Measurements from ENCODE around the gene GALNT2. TPM values are rescaled to one million over a fixed set of nuclear protein-coding genes. Genes with fewer than 3 reads are reported as not detected.

The GALNT2 gene
- total RNA-seq: 77.9 and 96.7 TPM in 2 replicates
- 131 and 143 TPM in 2 replicates for polyA plus RNA-seq

- peak within 1 kb of the TSS; percentile 95 for H3K27ac ChIP-seq
- no peaks in the 10 kb centered on the region for H3K27me3 ChIP-seq
- 1% methylated on average over 17 of the region's 104 CpGs for WGBS (ENCODE audit: low lambda C conversion rate, missing lambda C conversion rate)
- H3K4me3 ChIP-seq: peak within 1 kb of the TSS; percentile 97
- peak within 1 kb of the TSS; percentile 86 for H3K4me2 ChIP-seq
- TF ChIP-seq CTCF (IDR thresholded peaks at IDR 0.05; ENCODE audit: poor library complexity) (no peak), EZH2phosphoT487 (IDR thresholded peaks at IDR 0.05; ENCODE audit: low read depth, severe bottlenecking, unreplicated experiment) (no peak), EZH2 (IDR thresholded peaks at IDR 0.05; ENCODE audit: borderline replicate concordance) (no peak)
- H3K36me3 ChIP-seq (replicated peaks; ENCODE audit: insufficient read depth, low read depth): no peaks in the 10 kb centered on the region
- peak within 1 kb of the TSS; percentile 83 for H2AFZ ChIP-seq
- H3K9me3 ChIP-seq (ENCODE audit: low read depth): no peaks in the 10 kb centered on the region
- H4K20me1 ChIP-seq (ENCODE audit: insufficient read depth, poor library complexity, severe bottlenecking): peaks cover 31% of the 10 kb centered on the region
- H3K79me2 ChIP-seq: peaks cover 42% of the 10 kb centered on the region
- H3K4me1 ChIP-seq (ENCODE audit: insufficient read depth): peaks cover 18% of the 10 kb centered on the region
- no peaks in the 10 kb centered on the region for H3K9me2 ChIP-seq (replicated peaks; ENCODE audit: insufficient read depth)
- peak; percentile 96 for DNase-seq (ENCODE audit: low spot score)
Measured at GRCh38 chr1:230066466-230067404, at the start of gene GALNT2. TSS of gene GALNT2 (plus strand) at chr1:230067238. CDS start at chr1:230067281, 43 bp downstream.

- Histone ChIP-seq H3K9me3 (ENCODE audit: low read depth) (no peaks in the 10 kb centered on the region), H3K79me2 (no peaks in the 10 kb centered on the region), H3K27me3 (no peaks in the 10 kb centered on the region), H4K20me1 (ENCODE audit: insufficient read depth, poor library complexity, severe bottlenecking) (no peaks in the 10 kb centered on the region), H3K4me3 (no peak overlapping the region), H2AFZ (no peak overlapping the region), H3K4me2 (no peak overlapping the region), H3K27ac (no peak overlapping the region), H3K4me1 (ENCODE audit: insufficient read depth) (no peaks in the 10 kb centered on the region), H3K36me3 (replicated peaks; ENCODE audit: insufficient read depth, low read depth) (no peaks in the 10 kb centered on the region), H3K9me2 (replicated peaks; ENCODE audit: insufficient read depth) (no peaks in the 10 kb centered on the region)
- 86% methylated on average over 3 of the region's 3 CpGs for WGBS (ENCODE audit: low lambda C conversion rate, missing lambda C conversion rate)
- no peak for DNase-seq (ENCODE audit: low spot score)
- no peak for TF ChIP-seq EZH2 (IDR thresholded peaks at IDR 0.05; ENCODE audit: borderline replicate concordance)
- no peak for TF ChIP-seq EZH2phosphoT487 (IDR thresholded peaks at IDR 0.05; ENCODE audit: low read depth, severe bottlenecking, unreplicated experiment)
- no peak for TF ChIP-seq CTCF (IDR thresholded peaks at IDR 0.05; ENCODE audit: poor library complexity)
Measured at GRCh38 chr1:230020451-230020850, 46.6 kb upstream of the GALNT2 start.

- no peak overlapping the region for H3K4me2 ChIP-seq
- H3K27me3 ChIP-seq: no peaks in the 10 kb centered on the region
- H2AFZ ChIP-seq: no peak overlapping the region
- H3K27ac ChIP-seq: no peak overlapping the region
- no peak for DNase-seq (ENCODE audit: low spot score)
- 75% methylated on average over 6 of the region's 6 CpGs for WGBS (ENCODE audit: low lambda C conversion rate, missing lambda C conversion rate)
- no peak overlapping the region for H3K4me3 ChIP-seq
- H3K4me1 ChIP-seq (ENCODE audit: insufficient read depth): no peaks in the 10 kb centered on the region
- H3K9me2 ChIP-seq (replicated peaks; ENCODE audit: insufficient read depth): no peaks in the 10 kb centered on the region
- no peaks in the 10 kb centered on the region for H4K20me1 ChIP-seq (ENCODE audit: insufficient read depth, poor library complexity, severe bottlenecking)
- no peaks in the 10 kb centered on the region for H3K9me3 ChIP-seq (ENCODE audit: low read depth)
- no peak for TF ChIP-seq CTCF (IDR thresholded peaks at IDR 0.05; ENCODE audit: poor library complexity)
- no peak for TF ChIP-seq EZH2phosphoT487 (IDR thresholded peaks at IDR 0.05; ENCODE audit: low read depth, severe bottlenecking, unreplicated experiment)
- no peak for TF ChIP-seq EZH2 (IDR thresholded peaks at IDR 0.05; ENCODE audit: borderline replicate concordance)
- H3K79me2 ChIP-seq: no peaks in the 10 kb centered on the region
- no peaks in the 10 kb centered on the region for H3K36me3 ChIP-seq (replicated peaks; ENCODE audit: insufficient read depth, low read depth)
Measured at GRCh38 chr1:230022666-230023380, 44.2 kb upstream of the GALNT2 start.
